GM23338 (cell line): ENCODE results near the gene SNHG17. TPM values are rescaled to one million over a fixed set of nuclear protein-coding genes. Genes with fewer than 3 reads are reported as not detected.
"Not testable (repeated sequence)": the region's sequence is repeated elsewhere in the genome, so short reads cannot be mapped to it uniquely, and the experiment has no call there.

Experiments used
- ATAC-seq: fragments of 200-7000 bp; cut with Tn5 transposase; 3 replicates; pipeline ENCODE4 v1.9.1; 2020
- DNase-seq: peaks from one replicate; pipeline ENCODE4 v3.0.0-alpha.2; 2015; ENCODE audit warnings: low spot score
- H2AFZ ChIP-seq: fragments of 200-600 bp; sonication (generic); 2 replicates; pipeline ENCODE4 v1.8.0; 2016; ENCODE audit warnings: antibody characterized with exemption, mild to moderate bottlenecking, moderate library complexity
- H3F3A ChIP-seq: fragments of 200-600 bp; sonication (generic); replicated peaks from 2 replicates; pipeline ENCODE4 v1.8.0; 2017; ENCODE audit warnings: antibody characterized with exemption, mixed run types, low read depth
- H3K27ac ChIP-seq: fragments of 200-600 bp; sonication (generic); 2 replicates; pipeline ENCODE4 v1.6.1; 2016; ENCODE audit warnings: low read depth
- H3K27me3 ChIP-seq: fragments of 200-600 bp; sonication (generic); 2 replicates; pipeline ENCODE4 v1.8.0; 2016; ENCODE audit warnings: mild to moderate bottlenecking, mixed run types, moderate library complexity; ENCODE audit not compliant: insufficient read depth
- H3K36me3 ChIP-seq: fragments of 200-600 bp; sonication (generic); 2 replicates; pipeline ENCODE4 v1.8.0; 2016; ENCODE audit warnings: mild to moderate bottlenecking; ENCODE audit not compliant: insufficient read depth
- H3K4me1 ChIP-seq: fragments of 200-600 bp; sonication (generic); 2 replicates; pipeline ENCODE4 v1.8.0; 2016; ENCODE audit warnings: mild to moderate bottlenecking, moderate library complexity; ENCODE audit not compliant: insufficient read depth
- H3K4me2 ChIP-seq: fragments of 200-600 bp; sonication (generic); 2 replicates; pipeline ENCODE4 v1.7.1; 2017; ENCODE audit warnings: mixed run types
- H3K4me3 ChIP-seq: fragments of 200-600 bp; sonication (generic); 2 replicates; pipeline ENCODE4 v1.6.1; 2016; ENCODE audit warnings: mixed run types
- H3K79me2 ChIP-seq: fragments of 200-600 bp; sonication (generic); replicated peaks from 2 replicates; pipeline ENCODE4 v1.8.0; 2017; ENCODE audit warnings: mild to moderate bottlenecking; ENCODE audit not compliant: insufficient read depth
- H3K9me2 ChIP-seq: fragments of 200-600 bp; sonication (generic); 2 replicates; pipeline ENCODE4 v1.8.0; 2017; ENCODE audit not compliant: insufficient read depth
- H4K20me1 ChIP-seq: fragments of 200-600 bp; sonication (generic); replicated peaks from 2 replicates; pipeline ENCODE4 v1.8.0; 2017; ENCODE audit warnings: mild to moderate bottlenecking; ENCODE audit not compliant: insufficient read depth
- H3K27ac Mint-ChIP-seq: 2 replicates; pipeline ENCODE4 v1.8.0; 2020; ENCODE audit warnings: inconsistent platforms, mild to moderate bottlenecking, moderate library complexity, mixed read lengths
- H3K27me3 Mint-ChIP-seq: 3 replicates; pipeline ENCODE4 v1.8.0; 2022; ENCODE audit warnings: low read depth, mild to moderate bottlenecking, moderate library complexity, mixed read lengths, inconsistent platforms; ENCODE audit not compliant: insufficient read depth, poor library complexity
- H3K36me3 Mint-ChIP-seq: 3 replicates; pipeline ENCODE4 v1.8.0; 2021; ENCODE audit warnings: low read depth, mild to moderate bottlenecking, inconsistent platforms, moderate library complexity, mixed read lengths
- H3K4me1 Mint-ChIP-seq: 3 replicates; pipeline ENCODE4 v1.8.0; 2020; ENCODE audit warnings: mild to moderate bottlenecking, inconsistent platforms, mixed read lengths
- H3K4me3 Mint-ChIP-seq: 3 replicates; pipeline ENCODE4 v1.8.0; 2021; ENCODE audit warnings: moderate library complexity, mild to moderate bottlenecking, inconsistent platforms, mixed read lengths
- H3K9me3 Mint-ChIP-seq: 3 replicates; pipeline ENCODE4 v1.8.0; 2020; ENCODE audit warnings: moderate library complexity, mild to moderate bottlenecking, inconsistent platforms, mixed read lengths
- EZH2 ChIP-seq: fragments of 200-600 bp; sonication (generic); IDR thresholded peaks from one replicate; pipeline ENCODE4 v1.8.0; 2017; ENCODE audit warnings: antibody characterized with exemption, mild to moderate bottlenecking, low read depth; ENCODE audit not compliant: unreplicated experiment
- NANOG ChIP-seq: IDR thresholded peaks from 2 replicates; pipeline ENCODE4 v1.6.1; 2016; ENCODE audit warnings: antibody characterized with exemption, borderline replicate concordance
- POLR2AphosphoS5 ChIP-seq: IDR thresholded peaks from 2 replicates; pipeline ENCODE4 v1.6.1; 2016; ENCODE audit warnings: antibody characterized with exemption, low read depth
- ZNF331 ChIP-seq: fragments of 250-450 bp; sonication (Bioruptor Pico); IDR thresholded peaks from 2 replicates; pipeline ENCODE4 v1.5.0; 2020; ENCODE audit warnings: low read depth, mild to moderate bottlenecking, moderate library complexity
- ZNF462 ChIP-seq: fragments of 250-450 bp; sonication (Bioruptor Pico); IDR thresholded peaks from 2 replicates; pipeline ENCODE4 v1.5.0; 2020; ENCODE audit warnings: mild to moderate bottlenecking, moderate library complexity
- polyA plus RNA-seq: library from polyadenylated mRNA; unstranded; fragments of >200 nt; fragmentation: Nextera tagmentation; extraction: Ambion mirVana; gene quantifications from 2 replicates; pipeline ENCODE4 v1.2.1, GENCODE V29; 2016
- total RNA-seq: library from RNA; depleted of rRNA; stranded (reverse); fragments of >200 nt; shearing (Covaris generic); gene quantifications from 2 replicates; pipeline ENCODE4 v1.2.3, GENCODE V29; 2014

Gene SNHG17
- total and polyA plus RNA-seq, 2 experiments from 2014 or later = 25.4 to 76.1 TPM

- TF ChIP-seq ZNF462 (CRISPR knock-in tag) = no peak
Measured at GRCh38 chr20:38466983-38467382, 31.9 kb upstream of the SNHG17 start (continued).

- no peaks in the 10 kb centered on the region for H4K20me1 ChIP-seq
- H3K79me2 ChIP-seq = no peaks in the 10 kb centered on the region
- TF ChIP-seq EZH2 = no peak
- TF ChIP-seq ZNF331 (CRISPR knock-in tag) = no peak
- no peak for TF ChIP-seq NANOG
- no peak for TF ChIP-seq POLR2AphosphoS5
- no peaks in the 10 kb centered on the region for H3K27me3 Mint-ChIP-seq
- H2AFZ ChIP-seq = no peak overlapping the region
- no peak overlapping the region for H3K27ac ChIP-seq
- DNase-seq (no peak), ATAC-seq (no peak)
- no peaks in the 10 kb centered on the region for H3K9me2 ChIP-seq
- H3K4me1 Mint-ChIP-seq = no peaks in the 10 kb centered on the region
- no peaks in the 10 kb centered on the region for H3K36me3 ChIP-seq
- H3K27me3 ChIP-seq = no peaks in the 10 kb centered on the region
- peaks cover 8% of the 10 kb centered on the region; the same call in 2 of the 3 replicates for H3K9me3 Mint-ChIP-seq
- no peak overlapping the region for H3K27ac Mint-ChIP-seq
- H3F3A ChIP-seq = no peaks in the 10 kb centered on the region
- no peak overlapping the region for H3K4me3 ChIP-seq
- H3K4me2 ChIP-seq = no peak overlapping the region
- H3K4me3 Mint-ChIP-seq = no peak overlapping the region
- no peaks in the 10 kb centered on the region for H3K4me1 ChIP-seq
- H3K36me3 Mint-ChIP-seq = peaks cover 3% of the 10 kb centered on the region; the same call in 2 of the 3 replicates
Measured at GRCh38 chr20:38466171-38466570, 31.0 kb upstream of the SNHG17 start.

- peaks cover 13% of the 10 kb centered on the region for H3K9me3 Mint-ChIP-seq
- not testable (repeated sequence) for H3K27ac Mint-ChIP-seq, DNase-seq
Measured at GRCh38 chr20:38461569-38461968, 26.4 kb upstream of the SNHG17 start.

GRCh38 chr20:38461167-38461566 is 26.0 kb upstream of the SNHG17 start:
- H2AFZ ChIP-seq, H3K4me3 Mint-ChIP-seq, H4K20me1 ChIP-seq: not testable (repeated sequence)

More at GRCh38 chr20:38461569-38461968, 26.4 kb upstream of the SNHG17 start:
- not testable (repeated sequence) for H3K4me1 Mint-ChIP-seq, H3F3A ChIP-seq, H3K9me2 ChIP-seq, H3K4me3 Mint-ChIP-seq, H3K27me3 Mint-ChIP-seq, H2AFZ ChIP-seq, H3K36me3 ChIP-seq, H3K27me3 ChIP-seq, H3K36me3 Mint-ChIP-seq, H3K27ac ChIP-seq, H3K4me2 ChIP-seq, H3K4me3 ChIP-seq, ATAC-seq, H3K79me2 ChIP-seq, H4K20me1 ChIP-seq, H3K4me1 ChIP-seq

GRCh38 chr20:38460631-38461030 is 25.5 kb upstream of the SNHG17 start:
- not testable (repeated sequence) for H4K20me1 ChIP-seq, H3K4me3 Mint-ChIP-seq, H3K36me3 ChIP-seq, H3K9me2 ChIP-seq, H3K4me1 ChIP-seq, H3K36me3 Mint-ChIP-seq, H3K79me2 ChIP-seq, H3K27ac ChIP-seq, DNase-seq, H3K4me3 ChIP-seq, ATAC-seq, H3K4me2 ChIP-seq, H3K27ac Mint-ChIP-seq, H3K27me3 Mint-ChIP-seq, H3K4me1 Mint-ChIP-seq, H3K27me3 ChIP-seq, H2AFZ ChIP-seq, H3F3A ChIP-seq
- H3K9me3 Mint-ChIP-seq = peaks cover 13% of the 10 kb centered on the region

More at GRCh38 chr20:38461167-38461566, 26.0 kb upstream of the SNHG17 start:
- H3K79me2 ChIP-seq, DNase-seq, H3K4me1 Mint-ChIP-seq, H3K27me3 Mint-ChIP-seq, ATAC-seq, H3K4me1 ChIP-seq, H3K27ac ChIP-seq, H3K27me3 ChIP-seq, H3K4me2 ChIP-seq, H3K36me3 ChIP-seq, H3K4me3 ChIP-seq, H3K9me2 ChIP-seq, H3K36me3 Mint-ChIP-seq, H3K27ac Mint-ChIP-seq, H3F3A ChIP-seq: not testable (repeated sequence)
- peaks cover 13% of the 10 kb centered on the region for H3K9me3 Mint-ChIP-seq
